GM19397 (cell line): ENCODE measurements around the gene ERBB4.
"Not testable (repeated sequence)": the region's sequence is repeated elsewhere in the genome, so short reads cannot be mapped to it uniquely, and the experiment has no call there.

ENCODE experiments used
- ATAC-seq: cut with Tn5 transposase; IDR thresholded peaks from one replicate; pipeline ENCODE4 v1.9.1; 2021; ENCODE audit warnings: mild to moderate bottlenecking, moderate library complexity; ENCODE audit not compliant: unreplicated experiment

Gene ERBB4

GRCh38 chr2:211748339-211748738 is 790.3 kb downstream of the ERBB4 start:
- no peak for ATAC-seq

DNA sequence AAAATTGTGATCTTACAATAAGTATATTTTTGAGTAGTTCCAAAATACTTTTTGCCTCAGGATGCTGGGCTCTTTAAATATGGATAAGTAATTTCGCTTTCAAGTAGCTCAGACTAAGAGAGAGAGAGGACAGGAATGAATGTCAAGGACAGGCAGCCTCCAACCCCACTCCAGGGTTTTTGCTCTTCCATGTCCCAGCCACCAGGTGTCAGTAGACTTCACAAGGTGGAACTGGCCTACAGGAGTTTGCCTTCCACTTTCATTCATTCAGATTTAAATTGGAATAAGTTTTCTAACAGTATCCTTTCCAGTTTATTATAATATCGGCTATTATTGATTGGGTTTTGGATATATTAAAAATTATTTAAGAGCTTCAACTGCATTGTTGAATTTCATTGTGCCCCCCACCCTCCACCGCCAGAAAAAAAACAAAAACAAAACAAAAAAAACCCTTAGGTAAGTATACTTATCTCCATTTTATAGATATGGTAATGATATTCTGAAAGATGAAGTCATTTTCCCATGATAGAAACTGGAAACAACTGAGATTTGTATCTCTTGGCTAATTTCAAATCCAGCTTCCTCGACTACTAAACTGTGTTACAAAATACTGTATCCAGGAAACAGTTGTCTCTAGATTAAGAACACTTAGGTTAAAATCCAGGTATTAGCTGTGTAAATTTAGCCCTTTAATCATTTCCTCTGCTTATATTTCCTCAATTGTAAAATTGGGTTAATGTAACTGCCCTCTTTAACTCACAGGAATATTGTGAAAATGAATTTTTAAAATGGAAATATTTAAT is 793.1 kb downstream of the ERBB4 start:
- ATAC-seq = peak; percentile 86

DNA sequence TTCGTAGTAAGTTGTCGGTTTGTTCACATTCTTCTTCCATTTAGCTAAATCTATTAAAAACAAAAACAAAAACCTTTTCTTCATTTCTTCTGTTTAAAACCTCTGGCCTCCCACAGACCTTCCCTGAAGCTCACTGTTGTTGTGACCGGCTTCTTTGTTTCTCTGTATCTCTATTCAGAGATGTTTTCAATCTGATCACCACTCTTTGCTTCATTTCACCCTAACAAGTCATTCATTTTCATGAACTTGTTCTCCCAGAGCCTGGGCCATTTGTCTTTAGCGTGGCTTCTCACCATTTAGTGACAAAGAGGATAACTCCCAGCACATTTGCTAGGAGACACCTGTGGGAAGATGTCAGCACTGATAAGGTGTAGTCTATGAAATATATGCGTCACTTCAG is 794.2 kb downstream of the ERBB4 start:
- no peak for ATAC-seq

DNA sequence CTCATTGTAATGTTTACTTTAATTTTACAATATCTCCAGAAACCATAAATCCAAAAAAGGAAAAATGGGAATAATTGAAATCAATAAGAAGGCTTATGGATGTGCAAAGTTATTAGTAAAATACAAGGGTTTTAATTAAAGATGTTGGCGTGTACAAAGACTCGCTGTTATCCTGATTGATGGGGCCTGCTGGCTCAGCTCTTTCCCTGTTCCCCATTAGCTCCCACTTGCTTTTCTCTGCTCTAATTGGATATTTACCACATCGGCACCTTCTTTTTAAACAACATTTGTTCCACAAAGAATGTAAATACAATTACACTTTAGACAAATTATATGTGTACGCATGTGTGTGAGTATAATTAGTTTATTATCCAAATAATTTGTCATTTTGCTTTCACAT is 796.6 kb downstream of the ERBB4 start:
- no peak for ATAC-seq

GRCh38 chr2:211737282-211737681 is 801.3 kb downstream of the ERBB4 start:
- ATAC-seq = no peak

- no peak for ATAC-seq
These were observed 808.4 kb downstream of the ERBB4 start for GRCh38 chr2:211730215-211730614.

GRCh38 chr2:211729433-211729832 is 809.2 kb downstream of the ERBB4 start:
- no peak for ATAC-seq

- ATAC-seq = no peak
These were observed 813.7 kb downstream of the ERBB4 start for GRCh38 chr2:211724933-211725332.

- ATAC-seq = no peak
These were observed 815.2 kb downstream of the ERBB4 start for GRCh38 chr2:211723398-211723797.

DNA sequence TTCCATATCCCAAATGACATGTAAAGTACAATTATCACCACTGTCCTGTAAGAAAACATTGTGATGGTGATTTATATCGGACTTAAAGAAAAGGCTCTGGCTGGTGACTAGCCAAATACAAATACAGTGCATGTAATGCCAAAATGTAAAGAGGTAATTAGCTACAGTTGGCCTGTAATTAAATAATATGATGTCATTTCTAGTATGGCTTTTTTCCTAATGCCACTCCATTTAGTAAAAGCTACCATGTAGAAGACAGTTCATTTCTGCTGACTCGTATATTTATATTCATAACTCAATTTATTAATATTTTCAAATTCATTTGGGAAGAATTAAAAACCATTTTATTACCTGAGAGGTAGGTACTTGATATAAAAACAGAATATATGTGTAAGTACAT is 815.7 kb downstream of the ERBB4 start:
- ATAC-seq = no peak

DNA sequence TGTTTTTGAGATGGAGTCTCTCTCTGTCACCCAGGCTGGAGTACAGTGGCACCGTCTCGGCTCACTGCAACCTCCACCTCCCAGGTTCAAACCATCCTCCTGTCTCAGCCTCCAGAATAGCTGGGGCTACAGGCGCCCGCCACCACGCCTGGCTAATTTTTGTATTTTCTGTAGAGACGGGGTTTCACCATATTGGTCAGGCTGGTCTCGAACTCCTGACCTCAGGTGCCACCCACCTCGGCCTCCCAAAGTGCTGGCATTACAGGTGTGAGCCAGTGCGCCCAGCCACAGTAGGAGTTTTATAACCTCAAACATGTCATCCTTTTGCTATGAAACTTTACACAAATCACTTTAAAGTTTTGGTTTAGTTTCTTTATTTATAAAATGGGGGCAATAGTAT is 816.7 kb downstream of the ERBB4 start:
- ATAC-seq = not testable (repeated sequence)

- ATAC-seq = no peak
These were observed 829.2 kb downstream of the ERBB4 start for GRCh38 chr2:211709389-211709788.

GRCh38 chr2:211692689-211693088 is 845.9 kb downstream of the ERBB4 start:
- ATAC-seq = no peak

GRCh38 chr2:211690736-211691135 is 847.9 kb downstream of the ERBB4 start:
- no peak for ATAC-seq

DNA sequence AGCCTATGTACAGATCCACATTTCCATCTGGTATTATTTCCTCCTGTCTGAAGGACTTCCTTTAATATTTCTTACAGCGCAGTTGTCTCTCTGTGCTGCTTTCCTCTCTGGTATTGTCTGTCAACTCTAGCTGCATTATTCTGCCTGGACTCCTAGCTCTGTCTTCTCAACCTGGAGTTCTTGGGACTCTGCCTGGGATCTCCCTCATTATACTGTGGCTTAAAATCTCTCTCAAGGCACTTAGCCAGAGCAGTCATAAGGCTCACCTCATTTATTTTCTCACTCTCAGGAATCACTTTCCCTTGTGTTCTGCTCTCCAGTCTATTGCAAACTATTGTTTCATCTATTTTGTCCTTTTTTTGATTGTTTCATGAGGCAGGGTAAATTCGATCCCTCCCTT is 850.4 kb downstream of the ERBB4 start:
- ATAC-seq = no peak

- ATAC-seq = no peak
These were observed 863.9 kb downstream of the ERBB4 start for GRCh38 chr2:211674715-211675114.

DNA sequence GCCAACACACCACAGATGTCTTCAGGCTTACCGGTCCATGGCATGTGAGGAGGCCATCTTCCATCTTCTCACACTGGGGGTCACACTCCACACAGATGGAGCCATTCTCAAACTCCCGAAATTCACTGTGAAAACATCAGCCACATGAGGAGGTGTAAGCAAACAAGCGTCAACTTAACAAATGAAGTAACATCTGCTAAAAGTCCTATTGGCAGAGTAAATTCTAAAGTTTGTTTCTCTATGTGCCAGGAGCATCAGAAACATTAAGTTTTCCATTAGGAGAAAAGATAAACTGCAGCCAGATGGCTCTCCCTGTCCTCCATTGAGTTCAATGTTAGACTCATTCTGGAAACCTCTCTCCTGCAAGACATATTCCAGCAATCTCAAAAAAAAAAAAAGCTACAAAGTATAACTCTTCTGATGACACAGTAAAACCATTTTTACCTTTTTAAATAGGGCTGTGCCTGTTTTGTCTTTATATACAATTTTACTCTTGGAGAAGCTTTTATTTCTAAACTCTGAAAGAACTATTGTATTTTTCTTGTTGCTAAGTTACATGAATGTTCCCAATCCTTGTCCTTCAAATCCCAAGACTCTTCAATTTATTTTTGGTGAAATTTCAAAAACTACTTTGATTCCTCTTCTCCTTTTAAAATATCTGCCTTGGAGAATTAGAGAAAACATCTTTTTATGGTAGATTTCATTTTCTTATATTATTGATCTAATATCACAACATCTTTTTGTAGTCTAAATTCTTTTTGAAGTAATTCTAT is 865.3 kb downstream of the ERBB4 start:
- no peak for ATAC-seq

DNA sequence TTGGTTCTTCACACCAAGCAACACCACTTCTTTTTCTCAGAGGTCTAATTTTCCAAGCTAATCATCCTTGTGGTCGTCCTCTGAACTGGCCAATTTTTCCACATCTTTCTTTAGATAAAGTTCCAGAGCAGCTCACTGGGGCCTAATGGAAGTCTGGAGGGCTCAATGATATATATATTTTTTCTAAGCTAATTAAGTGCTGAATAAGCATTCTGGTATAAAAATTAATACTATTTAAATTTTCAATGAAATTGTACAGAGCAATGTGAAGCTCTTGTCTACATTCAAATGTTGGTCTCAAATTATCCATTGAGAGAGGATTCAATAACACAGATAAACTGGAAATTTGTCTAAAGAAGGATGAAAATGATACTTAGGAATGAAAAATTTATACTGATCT is 866.6 kb downstream of the ERBB4 start:
- ATAC-seq = no peak

- no peak for ATAC-seq
These were observed 873.3 kb downstream of the ERBB4 start for GRCh38 chr2:211665299-211665698.

DNA sequence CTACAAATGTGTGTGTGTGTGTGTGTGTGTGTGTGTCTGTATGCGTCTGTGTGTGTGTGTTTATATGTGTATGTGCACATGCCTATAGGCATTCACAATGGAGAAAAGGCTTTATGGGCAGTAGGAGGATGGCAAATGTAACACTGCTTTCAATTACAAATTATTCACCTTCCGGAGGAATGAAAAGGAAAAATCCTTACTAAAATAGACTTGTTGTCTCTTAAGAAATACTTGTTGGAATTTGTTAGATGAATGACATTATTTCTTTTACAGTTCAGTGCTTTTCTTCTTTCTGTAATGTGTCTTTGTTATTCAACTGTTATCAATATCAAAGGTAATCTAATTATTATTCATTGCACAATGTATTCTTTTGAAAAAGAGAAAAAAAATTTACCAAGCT is 874.3 kb downstream of the ERBB4 start:
- no peak for ATAC-seq

GRCh38 chr2:211654211-211654780 is 884.3 kb downstream of the ERBB4 start:
- ATAC-seq = no peak

GRCh38 chr2:211652327-211652726 is 886.3 kb downstream of the ERBB4 start:
- no peak for ATAC-seq
